H1 (cell line): Measurements from ENCODE around the gene NR2F1-AS1. TPM values are rescaled to one million over a fixed set of nuclear protein-coding genes. Genes with fewer than 3 reads are reported as not detected.
"Not testable (repeated sequence)": the region's sequence is repeated elsewhere in the genome, so short reads cannot be mapped to it uniquely, and the experiment has no call there.

ENCODE experiments used
- CTCF ChIA-PET: fragments of 300-600 bp; sonication (Branson Sonifier 250); formaldehyde crosslinking; loops from one replicate; lab custom pipeline; 2021; ENCODE audit not compliant: partially characterized antibody; lab: Charles Lee
- POLR2A ChIA-PET: fragments of 300-600 bp; sonication (Branson Sonifier 250); formaldehyde crosslinking; loops from one replicate; lab custom pipeline; 2021; ENCODE audit warnings: inconsistent platforms; ENCODE audit not compliant: partially characterized antibody; lab: Charles Lee
- DNase-seq, 2 experiments: peaks; one replicate each; pipeline versions ENCODE4 v3.0.0 to v3.0.0-alpha.2; 2010 to 2022; ENCODE audit warnings: low spot score in 2 of 2, low read depth in 1 of 2, mixed read lengths in 1 of 2
- FAIRE-seq: peaks from 2 replicates; lab custom pipeline; 2011; peaks lifted over from hg19 to GRCh38; lab: Jason Lieb, UNC
- H2AFZ ChIP-seq: 2 replicates; pipeline ENCODE4 v1.8.1; 2012; ENCODE audit warnings: low read length, inconsistent platforms
- H2AK5ac ChIP-seq: 2 replicates; pipeline ENCODE4 v1.6.1; 2013; ENCODE audit warnings: low read depth, low read length
- H2BK120ac ChIP-seq: replicated peaks from 2 replicates; pipeline ENCODE3; 2013; ENCODE audit warnings: low read depth, low read length, inconsistent platforms
- H2BK12ac ChIP-seq: 2 replicates; pipeline ENCODE4 v1.6.1; 2013; ENCODE audit warnings: low read depth, low read length
- H2BK15ac ChIP-seq: 2 replicates; pipeline ENCODE4 v1.6.1; 2013; ENCODE audit warnings: low read length
- H2BK20ac ChIP-seq: 2 replicates; pipeline ENCODE4 v1.6.1; 2013; ENCODE audit warnings: low read length
- H2BK5ac ChIP-seq: 2 replicates; pipeline ENCODE4 v1.6.1; 2013; ENCODE audit warnings: low read depth, low read length
- H3K14ac ChIP-seq: 2 replicates; pipeline ENCODE4 v1.6.1; 2013; ENCODE audit warnings: inconsistent platforms; ENCODE audit not compliant: insufficient read length
- H3K18ac ChIP-seq: 2 replicates; pipeline ENCODE4 v1.6.1; 2013; ENCODE audit warnings: low read length; ENCODE audit errors: extremely low read depth
- H3K23ac ChIP-seq: 2 replicates; pipeline ENCODE4 v1.6.1; 2013; ENCODE audit warnings: inconsistent platforms; ENCODE audit not compliant: insufficient read length
- H3K23me2 ChIP-seq: 2 replicates; pipeline ENCODE4 v1.6.1; 2013; ENCODE audit warnings: low read depth, low read length
- H3K27ac ChIP-seq: 2 replicates; pipeline ENCODE4 v1.6.1; 2011; ENCODE audit warnings: low read depth, low read length, inconsistent platforms
- H3K27me3 ChIP-seq, 4 experiments: replicated peaks in 1 of 4; 1 replicate in 1 of 4; 2 replicates in 3 of 4; pipeline versions ENCODE4 v1.6.1 to v1.8.1; 2011 to 2013; ENCODE audit warnings: low read length in 3 of 4, mild to moderate bottlenecking in 3 of 4, inconsistent platforms in 2 of 4, mixed read lengths in 2 of 4, moderate library complexity in 1 of 4; ENCODE audit not compliant: control insufficient read depth in 3 of 4, insufficient read depth in 3 of 4; ENCODE audit errors: extremely low read depth in 1 of 4
- H3K36me3 ChIP-seq, 4 experiments: 2 replicates each; pipeline versions ENCODE4 v1.6.1 to v1.8.1; 2011 to 2013; ENCODE audit warnings: mild to moderate bottlenecking in 4 of 4, low read length in 3 of 4, moderate library complexity in 2 of 4, control low read depth in 1 of 4, inconsistent platforms in 1 of 4; ENCODE audit not compliant: insufficient read depth in 4 of 4, control insufficient read depth in 2 of 4
- H3K4ac ChIP-seq: replicated peaks from 2 replicates; pipeline ENCODE3; 2013; ENCODE audit warnings: low read length, low read depth, mixed read lengths, inconsistent platforms; ENCODE audit not compliant: insufficient read length
- H3K4me1 ChIP-seq, 4 experiments: replicated peaks in 1 of 4; 1 replicate in 1 of 4; 2 replicates in 3 of 4; pipeline versions ENCODE4 v1.6.1 to v1.8.1; 2011 to 2013; ENCODE audit warnings: low read length in 3 of 4, inconsistent platforms in 2 of 4, mixed read lengths in 1 of 4; ENCODE audit not compliant: insufficient read depth in 4 of 4, control insufficient read depth in 3 of 4
- H3K4me2 ChIP-seq, 2 experiments: 2 replicates each; pipeline versions ENCODE4 v1.6.1 to v1.8.1; 2011 to 2013; ENCODE audit warnings: low read depth in 2 of 2, low read length in 2 of 2, control low read depth in 1 of 2, inconsistent platforms in 1 of 2, mild to moderate bottlenecking in 1 of 2; ENCODE audit not compliant: insufficient read depth in 1 of 2
- H3K4me3 ChIP-seq, 4 experiments: fragments of 200-600, 300-600 bp in 1 of 4; sonication (generic), shearing (Covaris generic), sonication (Bioruptor Twin) in 1 of 4; 2 replicates each; pipeline versions ENCODE4 v1.5.1 to v1.8.1; 2011 to 2016; ENCODE audit warnings: low read length in 4 of 4, low read depth in 3 of 4, control low read depth in 2 of 4, inconsistent platforms in 2 of 4, mild to moderate bottlenecking in 2 of 4, mixed read lengths in 1 of 4, moderate library complexity in 1 of 4; ENCODE audit not compliant: insufficient read depth in 2 of 4; ENCODE audit errors: extremely low read depth in 1 of 4
- H3K56ac ChIP-seq: replicated peaks from 2 replicates; pipeline ENCODE3; 2013; ENCODE audit warnings: low read depth, mild to moderate bottlenecking, mixed read lengths, low read length, inconsistent platforms; ENCODE audit not compliant: insufficient read length
- H3K79me1 ChIP-seq: 2 replicates; pipeline ENCODE4 v1.6.1; 2013; ENCODE audit warnings: low read depth, low read length, control low read depth
- H3K79me2 ChIP-seq, 2 experiments: 2 replicates each; pipeline versions ENCODE4 v1.6.1 to v1.8.1; 2012 to 2013; ENCODE audit warnings: low read length in 2 of 2, mild to moderate bottlenecking in 2 of 2, inconsistent platforms in 1 of 2; ENCODE audit not compliant: insufficient read depth in 2 of 2, control insufficient read depth in 1 of 2
- H3K9ac ChIP-seq, 4 experiments: replicated peaks in 1 of 4; 1 replicate in 1 of 4; 2 replicates in 3 of 4; pipeline versions ENCODE4 v1.6.1 to v1.8.1; 2011 to 2013; ENCODE audit warnings: low read depth in 3 of 4, low read length in 3 of 4, control low read depth in 2 of 4, mild to moderate bottlenecking in 2 of 4, moderate library complexity in 2 of 4, inconsistent platforms in 1 of 4; ENCODE audit errors: extremely low read depth in 1 of 4
- H3K9me3 ChIP-seq, 2 experiments: 2 replicates each; pipeline versions ENCODE4 v1.6.1 to v1.8.1; 2012 to 2013; ENCODE audit warnings: mild to moderate bottlenecking in 2 of 2, moderate library complexity in 2 of 2, control low read depth in 1 of 2, inconsistent platforms in 1 of 2, low read depth in 1 of 2, low read length in 1 of 2, mixed read lengths in 1 of 2; ENCODE audit not compliant: insufficient read depth in 2 of 2
- H4K20me1 ChIP-seq, 2 experiments: replicated peaks in 1 of 2; 2 replicates each; pipeline versions ENCODE3 to v1.8.1; 2011 to 2013; ENCODE audit warnings: inconsistent platforms in 2 of 2, low read length in 2 of 2, mild to moderate bottlenecking in 1 of 2; ENCODE audit not compliant: insufficient read depth in 2 of 2, control insufficient read depth in 1 of 2
- H4K5ac ChIP-seq: 2 replicates; pipeline ENCODE4 v1.6.1; 2013; ENCODE audit warnings: low read length, low read depth, mixed read lengths, inconsistent platforms; ENCODE audit not compliant: insufficient read length
- H4K8ac ChIP-seq: 2 replicates; pipeline ENCODE4 v1.8.0; 2013; ENCODE audit warnings: mild to moderate bottlenecking, moderate library complexity, low read length, inconsistent platforms; ENCODE audit not compliant: insufficient read depth; ENCODE audit errors: extremely low read depth
- H4K91ac ChIP-seq: replicated peaks from 2 replicates; pipeline ENCODE3; 2013; ENCODE audit warnings: low read length, mixed read lengths, inconsistent platforms; ENCODE audit not compliant: insufficient read length
- CHD2 ChIP-seq: IDR thresholded peaks from 2 replicates; pipeline ENCODE4 v1.6.1; 2012; ENCODE audit warnings: low read length, improper control_type of control experiment
- EZH2 ChIP-seq: fragments of 200-600 bp; sonication (generic); IDR thresholded peaks from 2 replicates; pipeline ENCODE4 v1.7.1; 2012; ENCODE audit warnings: low read depth, mild to moderate bottlenecking, moderate library complexity, low read length, inconsistent platforms; ENCODE audit not compliant: severe bottlenecking
- FOSL1 ChIP-seq: IDR thresholded peaks from 2 replicates; pipeline ENCODE4 v1.6.1; 2011; ENCODE audit warnings: mild to moderate bottlenecking, low read depth, low read length, moderate library complexity; ENCODE audit not compliant: insufficient read depth
- WGBS, 2 experiments: shearing (Covaris generic) in 1 of 2; methylation state at CpG; one replicate each; pipeline versions ENCODE4 v1.1.6 to v1.1.7; 2013 to 2015; ENCODE audit warnings: low lambda C conversion rate in 2 of 2, mixed read lengths in 2 of 2, inconsistent platforms in 1 of 2, low coverage in 1 of 2, missing lambda C conversion rate in 1 of 2; ENCODE audit not compliant: insufficient replicate concordance in 2 of 2, insufficient coverage in 1 of 2, insufficient read length in 1 of 2; ENCODE audit errors: extremely low coverage in 1 of 2, missing lambda C conversion rate in 1 of 2; 5-methylcytosine and 5-hydroxymethylcytosine counted together
- polyA plus RNA-seq, 7 experiments: library from polyadenylated mRNA; depleted of rRNA in 3 of 7; stranded (reverse) in 5 of 7; unstranded in 2 of 7; fragments of >200 nt in 5 of 7; fragments of 200-250 nt in 2 of 7; gene quantifications; 1 replicate in 5 of 7; 2 replicates in 1 of 7; 4 replicates in 1 of 7; pipeline versions ENCODE4 v1.2.1 to v1.2.3, GENCODE V29; 2011 to 2013; ENCODE audit warnings: missing spikeins in 2 of 7, mixed read lengths in 2 of 7
- total RNA-seq: library from RNA; stranded (reverse); fragmentation: NEBNext Ultra II Directional; extraction: Animal tissue kit (Norgen Biotek cat#: 25700); gene quantifications from 2 replicates; pipeline ENCODE4 v1.2.1, GENCODE V29; 2021
- TF ChIP-seq, protein P1 (sequence below): IDR thresholded peaks from 2 replicates; pipeline ENCODE4 v1.6.1; 2012; ENCODE audit warnings: low read length, inconsistent platforms
- TF ChIP-seq, protein P2 (sequence below), 3 experiments: IDR thresholded peaks; 1 replicate in 2 of 3; 2 replicates in 1 of 3; pipeline versions ENCODE4 v1.5.1 to v1.6.1; 2011; ENCODE audit warnings: low read length in 3 of 3, mild to moderate bottlenecking in 3 of 3, inconsistent platforms in 2 of 3, low read depth in 1 of 3, moderate library complexity in 1 of 3; ENCODE audit not compliant: insufficient read depth in 1 of 3; ENCODE audit errors: control extremely low read depth in 1 of 3

NR2F1-AS1 gene
- total and polyA plus RNA-seq, 2 of the 8 experiments (the other 6 are each of a cell fraction or from before 2014, with no cell fraction given), result 1.6 to 5.6 TPM

DNA sequence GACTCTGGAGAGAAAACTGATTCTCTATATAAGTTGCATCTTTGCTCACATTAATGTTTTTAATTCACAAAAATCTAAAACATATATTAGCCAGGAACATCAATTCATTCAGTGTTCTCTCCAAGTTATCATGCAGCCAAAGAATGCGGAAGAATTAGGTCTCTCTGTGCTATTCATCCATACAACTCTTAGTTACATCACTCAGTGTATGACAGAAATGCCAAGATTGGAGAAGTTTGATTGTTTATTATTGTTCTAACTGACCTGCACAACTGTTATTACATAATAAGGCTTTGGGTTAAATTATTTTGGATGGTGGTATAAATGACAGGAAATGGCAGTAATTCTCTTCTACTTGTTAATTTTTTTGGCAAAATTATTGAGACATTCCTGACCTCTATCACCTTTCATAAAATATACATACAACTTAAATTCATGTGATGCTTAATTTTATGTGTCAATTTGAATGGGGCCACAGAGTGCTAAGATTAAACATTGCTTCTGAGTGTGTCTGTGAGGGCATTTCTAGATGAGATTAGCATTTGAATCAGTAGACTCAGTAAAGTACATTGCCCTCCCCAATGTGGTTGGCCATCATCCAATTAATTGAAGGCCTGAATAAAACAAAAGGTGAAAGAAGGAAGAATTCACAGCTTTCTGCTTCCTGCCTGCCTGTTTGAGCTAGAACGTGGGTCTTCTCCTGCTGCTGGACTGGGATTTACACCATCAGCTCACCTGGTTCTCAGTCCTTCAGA, 70.2 kb downstream of the NR2F1-AS1 start (continued):
- TF ChIP-seq, protein P1, sequence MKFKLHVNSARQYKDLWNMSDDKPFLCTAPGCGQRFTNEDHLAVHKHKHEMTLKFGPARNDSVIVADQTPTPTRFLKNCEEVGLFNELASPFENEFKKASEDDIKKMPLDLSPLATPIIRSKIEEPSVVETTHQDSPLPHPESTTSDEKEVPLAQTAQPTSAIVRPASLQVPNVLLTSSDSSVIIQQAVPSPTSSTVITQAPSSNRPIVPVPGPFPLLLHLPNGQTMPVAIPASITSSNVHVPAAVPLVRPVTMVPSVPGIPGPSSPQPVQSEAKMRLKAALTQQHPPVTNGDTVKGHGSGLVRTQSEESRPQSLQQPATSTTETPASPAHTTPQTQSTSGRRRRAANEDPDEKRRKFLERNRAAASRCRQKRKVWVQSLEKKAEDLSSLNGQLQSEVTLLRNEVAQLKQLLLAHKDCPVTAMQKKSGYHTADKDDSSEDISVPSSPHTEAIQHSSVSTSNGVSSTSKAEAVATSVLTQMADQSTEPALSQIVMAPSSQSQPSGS, result no peak
- TF ChIP-seq EZH2, result no peak
- TF ChIP-seq FOSL1, result no peak
- TF ChIP-seq, protein P2, sequence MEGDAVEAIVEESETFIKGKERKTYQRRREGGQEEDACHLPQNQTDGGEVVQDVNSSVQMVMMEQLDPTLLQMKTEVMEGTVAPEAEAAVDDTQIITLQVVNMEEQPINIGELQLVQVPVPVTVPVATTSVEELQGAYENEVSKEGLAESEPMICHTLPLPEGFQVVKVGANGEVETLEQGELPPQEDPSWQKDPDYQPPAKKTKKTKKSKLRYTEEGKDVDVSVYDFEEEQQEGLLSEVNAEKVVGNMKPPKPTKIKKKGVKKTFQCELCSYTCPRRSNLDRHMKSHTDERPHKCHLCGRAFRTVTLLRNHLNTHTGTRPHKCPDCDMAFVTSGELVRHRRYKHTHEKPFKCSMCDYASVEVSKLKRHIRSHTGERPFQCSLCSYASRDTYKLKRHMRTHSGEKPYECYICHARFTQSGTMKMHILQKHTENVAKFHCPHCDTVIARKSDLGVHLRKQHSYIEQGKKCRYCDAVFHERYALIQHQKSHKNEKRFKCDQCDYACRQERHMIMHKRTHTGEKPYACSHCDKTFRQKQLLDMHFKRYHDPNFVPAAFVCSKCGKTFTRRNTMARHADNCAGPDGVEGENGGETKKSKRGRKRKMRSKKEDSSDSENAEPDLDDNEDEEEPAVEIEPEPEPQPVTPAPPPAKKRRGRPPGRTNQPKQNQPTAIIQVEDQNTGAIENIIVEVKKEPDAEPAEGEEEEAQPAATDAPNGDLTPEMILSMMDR (IDR thresholded peaks at IDR 0.05; ENCODE audit: control extremely low read depth in 1 of 3, insufficient read depth in 1 of 3, low read depth in 1 of 3, low read length in 3 of 3), result no peak
- TF ChIP-seq CHD2, result no peak

DNA sequence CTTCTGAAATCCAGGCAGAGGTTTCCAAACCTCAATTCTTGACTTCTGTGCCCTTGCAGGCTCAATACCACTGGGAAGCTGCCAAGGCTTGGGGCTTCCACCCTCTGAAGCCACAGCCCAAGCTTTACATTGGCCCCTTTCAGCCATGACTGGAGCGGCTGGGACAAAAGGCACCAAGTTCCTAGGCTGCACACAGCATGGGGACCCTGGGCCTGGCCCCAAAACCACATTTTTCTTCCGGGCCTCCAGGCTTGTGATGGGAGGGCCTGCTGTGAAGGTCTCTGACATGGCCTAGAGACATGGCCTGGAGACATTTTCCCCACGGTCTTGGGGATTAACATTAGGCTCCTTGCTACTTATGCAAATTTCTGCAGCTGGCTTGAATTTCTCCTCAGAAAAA, 75.5 kb downstream of the NR2F1-AS1 start:
- 84% methylated on average over 3 of the region's 3 CpGs; no CpG with 5 or more reads in 1 of the 2 experiments for WGBS, 2 experiments
- H2BK12ac ChIP-seq, H3K14ac ChIP-seq, H3K27ac ChIP-seq, H2BK20ac ChIP-seq, CTCF ChIA-PET, H3K23me2 ChIP-seq, H4K20me1 ChIP-seq, DNase-seq, H3K18ac ChIP-seq, H2BK5ac ChIP-seq, FAIRE-seq, H3K56ac ChIP-seq, H3K36me3 ChIP-seq, H3K23ac ChIP-seq, H3K9ac ChIP-seq, H3K4ac ChIP-seq, POLR2A ChIA-PET, H2AK5ac ChIP-seq, H3K4me2 ChIP-seq, H4K91ac ChIP-seq, H3K79me1 ChIP-seq, H2BK15ac ChIP-seq, H3K79me2 ChIP-seq, H3K4me3 ChIP-seq, H3K4me1 ChIP-seq, H4K5ac ChIP-seq, H4K8ac ChIP-seq, H2AFZ ChIP-seq, H3K9me3 ChIP-seq, H2BK120ac ChIP-seq, H3K27me3 ChIP-seq: not testable (repeated sequence)
